Measurements from ENCODE around the gene ADAM22. TPM values are rescaled to one million over a fixed set of nuclear protein-coding genes. Genes with fewer than 3 reads are reported as not detected.

Gene ADAM22
- polyA plus RNA-seq, 1 donor from 2014 or later = 46.3 TPM

DNA sequence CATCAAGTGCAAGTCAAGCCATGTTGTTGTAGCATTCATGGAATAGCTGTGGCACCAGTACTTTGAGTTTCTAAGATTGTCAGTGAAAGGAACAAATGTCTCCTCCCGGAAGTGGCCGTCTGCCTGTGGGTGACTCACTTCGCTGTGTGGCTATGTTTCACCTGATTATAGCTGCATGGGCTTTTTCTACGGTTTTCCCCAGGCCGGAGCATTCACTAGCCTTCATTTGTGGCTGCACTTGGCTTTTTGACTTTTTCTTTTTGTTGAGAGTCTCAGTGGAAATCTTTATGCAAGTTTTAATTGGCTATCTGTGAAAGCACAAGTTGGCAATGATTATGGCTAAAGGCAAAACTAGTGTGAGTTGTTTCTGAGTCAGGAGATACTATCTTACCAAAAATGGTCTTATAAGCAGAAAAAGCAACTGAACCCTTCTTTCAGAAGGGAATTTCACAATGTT is 250.8 kb downstream of the ADAM22 start:
- Histone ChIP-seq H2AFZ (ENCODE audit: low read depth, low read length) (no peak overlapping the region), H3K4me3 (ENCODE audit: low read length) (no peak overlapping the region)

DNA sequence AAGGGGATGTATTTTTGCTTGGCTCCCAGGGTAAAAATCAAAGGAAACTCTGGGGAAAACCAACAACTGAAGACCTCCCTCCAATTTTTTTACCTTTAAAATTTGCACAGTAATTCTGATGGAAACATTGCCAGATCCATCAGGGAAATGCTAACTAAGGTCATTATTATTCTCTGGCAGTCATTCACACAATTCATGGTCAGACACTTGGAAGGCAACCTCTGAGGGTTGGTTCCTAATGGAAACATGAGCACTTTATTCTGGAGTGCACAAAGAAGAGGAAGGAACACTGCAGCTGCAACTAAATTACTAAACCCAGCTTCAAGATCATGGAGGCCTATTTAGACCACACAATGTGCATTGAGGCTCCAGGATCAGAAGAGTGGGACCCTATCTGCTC is 251.6 kb downstream of the ADAM22 start:
- Histone ChIP-seq H3K9ac (ENCODE audit: low read length) (no peak overlapping the region), H3K9me2 (ENCODE audit: insufficient read depth, low read length) (no peaks in the 10 kb centered on the region), H3K27ac (ENCODE audit: low read length) (no peak overlapping the region), H3K4me3 (ENCODE audit: low read length) (no peak overlapping the region), H3K27me3 (ENCODE audit: insufficient read depth, low read depth, low read length) (no peaks in the 10 kb centered on the region), H4K20me1 (ENCODE audit: insufficient read depth) (no peaks in the 10 kb centered on the region), H3K9me3 (ENCODE audit: low read length) (no peaks in the 10 kb centered on the region), H3K36me3 (ENCODE audit: insufficient read depth, low read length) (no peaks in the 10 kb centered on the region), H3K4me2 (ENCODE audit: low read length) (no peak overlapping the region), H3F3A (ENCODE audit: insufficient read depth, low read length, poor library complexity, severe bottlenecking) (no peaks in the 10 kb centered on the region), H3K79me2 (replicated peaks; ENCODE audit: insufficient read depth, low read length) (no peaks in the 10 kb centered on the region), H2AFZ (ENCODE audit: low read depth, low read length) (no peak overlapping the region)
- TF ChIP-seq POLR2AphosphoS5 (IDR thresholded peaks at IDR 0.05) (no peak), TAF1 (IDR thresholded peaks at IDR 0.05; ENCODE audit: low read depth) (no peak), EP300 (conservative IDR thresholded peaks at IDR 0.05; ENCODE audit: poor library complexity, severe bottlenecking) (no peak), RAD21 (conservative IDR thresholded peaks at IDR 0.05) (no peak), REST (IDR thresholded peaks at IDR 0.05; ENCODE audit: borderline replicate concordance) (no peak)

More for the DNA sequence above, 250.8 kb downstream of the ADAM22 start:
- Histone ChIP-seq H3K4me2 (ENCODE audit: low read length) (no peak overlapping the region), H3K9ac (ENCODE audit: low read length) (no peak overlapping the region), H3K9me3 (ENCODE audit: low read length) (no peaks in the 10 kb centered on the region), H4K20me1 (ENCODE audit: insufficient read depth) (no peaks in the 10 kb centered on the region), H3F3A (ENCODE audit: insufficient read depth, low read length, poor library complexity, severe bottlenecking) (no peaks in the 10 kb centered on the region), H3K27ac (ENCODE audit: low read length) (no peak overlapping the region), H3K27me3 (ENCODE audit: insufficient read depth, low read depth, low read length) (no peaks in the 10 kb centered on the region), H3K9me2 (ENCODE audit: insufficient read depth, low read length) (no peaks in the 10 kb centered on the region), H3K79me2 (replicated peaks; ENCODE audit: insufficient read depth, low read length) (no peaks in the 10 kb centered on the region), H3K36me3 (ENCODE audit: insufficient read depth, low read length) (no peaks in the 10 kb centered on the region)
- no peak for TF ChIP-seq POLR2AphosphoS5 (IDR thresholded peaks at IDR 0.05)
- no peak for TF ChIP-seq MXI1 (conservative IDR thresholded peaks at IDR 0.05; ENCODE audit: poor library complexity, severe bottlenecking)
- TF ChIP-seq RAD21 (conservative IDR thresholded peaks at IDR 0.05) = no peak
- TF ChIP-seq, protein P1, sequence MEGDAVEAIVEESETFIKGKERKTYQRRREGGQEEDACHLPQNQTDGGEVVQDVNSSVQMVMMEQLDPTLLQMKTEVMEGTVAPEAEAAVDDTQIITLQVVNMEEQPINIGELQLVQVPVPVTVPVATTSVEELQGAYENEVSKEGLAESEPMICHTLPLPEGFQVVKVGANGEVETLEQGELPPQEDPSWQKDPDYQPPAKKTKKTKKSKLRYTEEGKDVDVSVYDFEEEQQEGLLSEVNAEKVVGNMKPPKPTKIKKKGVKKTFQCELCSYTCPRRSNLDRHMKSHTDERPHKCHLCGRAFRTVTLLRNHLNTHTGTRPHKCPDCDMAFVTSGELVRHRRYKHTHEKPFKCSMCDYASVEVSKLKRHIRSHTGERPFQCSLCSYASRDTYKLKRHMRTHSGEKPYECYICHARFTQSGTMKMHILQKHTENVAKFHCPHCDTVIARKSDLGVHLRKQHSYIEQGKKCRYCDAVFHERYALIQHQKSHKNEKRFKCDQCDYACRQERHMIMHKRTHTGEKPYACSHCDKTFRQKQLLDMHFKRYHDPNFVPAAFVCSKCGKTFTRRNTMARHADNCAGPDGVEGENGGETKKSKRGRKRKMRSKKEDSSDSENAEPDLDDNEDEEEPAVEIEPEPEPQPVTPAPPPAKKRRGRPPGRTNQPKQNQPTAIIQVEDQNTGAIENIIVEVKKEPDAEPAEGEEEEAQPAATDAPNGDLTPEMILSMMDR (IDR thresholded peaks at IDR 0.05; ENCODE audit: poor library complexity, severe bottlenecking) = no peak
- no peak for TF ChIP-seq EZH2 (IDR thresholded peaks at IDR 0.05; ENCODE audit: borderline replicate concordance, insufficient read depth, low read length, poor library complexity, severe bottlenecking)
- no peak for TF ChIP-seq EP300 (conservative IDR thresholded peaks at IDR 0.05; ENCODE audit: poor library complexity, severe bottlenecking)
- no peak for TF ChIP-seq REST (IDR thresholded peaks at IDR 0.05; ENCODE audit: borderline replicate concordance)
- TF ChIP-seq TAF1 (IDR thresholded peaks at IDR 0.05; ENCODE audit: low read depth) = no peak
- no peak for TF ChIP-seq SMC3 (conservative IDR thresholded peaks at IDR 0.05; ENCODE audit: poor library complexity)
